Measurements from ENCODE around the gene MT1H. TPM values are rescaled to one million over a fixed set of nuclear protein-coding genes. Genes with fewer than 3 reads are reported as not detected.
A peak's percentile ranks its signal among the peaks of the same experiment; 100 is the strongest.

Gene MT1H
- total and polyA plus RNA-seq, 8 donors = 33.8 to 219 (median 77.8) TPM; not detected in 4

DNA sequence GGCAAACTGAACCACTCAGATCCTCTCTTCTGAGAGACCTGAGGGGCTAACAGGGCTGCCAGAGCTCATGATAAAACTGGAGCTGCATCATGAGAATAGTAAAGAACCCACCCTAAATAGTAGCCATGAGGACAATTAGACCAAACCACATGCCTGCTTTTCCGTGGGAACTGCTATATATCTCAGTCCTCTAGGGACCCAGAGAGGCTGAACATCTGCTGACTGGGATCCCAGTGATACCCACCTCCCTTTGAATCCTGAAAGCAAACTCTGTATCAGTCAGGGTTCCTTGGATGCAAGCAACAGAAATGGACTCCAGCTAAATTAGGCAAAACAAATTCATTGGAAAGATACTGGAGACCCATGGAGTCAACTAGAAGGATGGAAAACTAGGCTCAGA lies 19.1 kb downstream of the MT1H start:
- H3K36me3 ChIP-seq = peaks cover 0 to 11% (median 0%) of the 10 kb centered on the region in 4 donors
- H3K4me3 ChIP-seq = no peak overlapping the region
- intact Hi-C loops (cut with DNase I; ENCODE audit: low total_unique reads) = no loop called here

DNA sequence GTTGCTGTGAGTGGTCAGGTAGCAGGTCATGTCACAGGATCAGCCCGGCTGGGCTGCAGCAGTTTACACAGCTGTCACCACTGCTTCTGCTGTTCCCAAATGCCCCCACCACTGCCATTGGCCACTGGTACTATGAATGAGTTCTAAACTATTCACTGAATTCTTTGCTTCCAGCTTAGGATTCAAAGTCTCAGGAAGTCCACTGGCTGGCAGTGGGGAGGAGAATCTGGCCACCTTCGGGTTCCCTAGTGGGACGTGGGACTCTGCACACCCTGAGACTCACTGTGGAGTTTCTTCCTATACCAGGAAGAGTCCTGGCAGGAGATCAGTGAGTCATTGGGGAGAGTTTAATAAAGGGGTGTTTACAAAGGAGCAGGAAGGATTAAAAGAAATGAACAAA lies 19.6 kb downstream of the MT1H start:
- H3K4me1 ChIP-seq = peaks cover 1 to 16% (median 13%) of the 10 kb centered on the region in 4 donors
- intact Hi-C loops (cut with DNase I; ENCODE audit: low total_unique reads) = no loop called here
- H3K27ac ChIP-seq = peak overlapping the region in 1 of 5 donors; percentile 1

More for the DNA sequence above, 19.1 kb downstream of the MT1H start:
- no peak for DNase-seq
- TF ChIP-seq POLR2AphosphoS5 (IDR thresholded peaks at IDR 0.05) = no peak
- no peak for TF ChIP-seq POLR2A (IDR thresholded peaks at IDR 0.05)
- no peak for TF ChIP-seq EP300 (IDR thresholded peaks at IDR 0.05)
- WGBS, 5 donors = 33 to 61% (median 38%) methylated on average over 1 of the region's 1 CpG
- Histone ChIP-seq H3K27me3 (no peaks in the 10 kb centered on the region), H3K4me1 (peaks cover 5 to 20% (median 17%) of the 10 kb centered on the region in 4 donors), H3K27ac (peak overlapping the region in 1 of 5 donors; percentile 1), H3K9me3 (peaks cover 0 to 11% (median 0%) of the 10 kb centered on the region in 4 donors)

DNA sequence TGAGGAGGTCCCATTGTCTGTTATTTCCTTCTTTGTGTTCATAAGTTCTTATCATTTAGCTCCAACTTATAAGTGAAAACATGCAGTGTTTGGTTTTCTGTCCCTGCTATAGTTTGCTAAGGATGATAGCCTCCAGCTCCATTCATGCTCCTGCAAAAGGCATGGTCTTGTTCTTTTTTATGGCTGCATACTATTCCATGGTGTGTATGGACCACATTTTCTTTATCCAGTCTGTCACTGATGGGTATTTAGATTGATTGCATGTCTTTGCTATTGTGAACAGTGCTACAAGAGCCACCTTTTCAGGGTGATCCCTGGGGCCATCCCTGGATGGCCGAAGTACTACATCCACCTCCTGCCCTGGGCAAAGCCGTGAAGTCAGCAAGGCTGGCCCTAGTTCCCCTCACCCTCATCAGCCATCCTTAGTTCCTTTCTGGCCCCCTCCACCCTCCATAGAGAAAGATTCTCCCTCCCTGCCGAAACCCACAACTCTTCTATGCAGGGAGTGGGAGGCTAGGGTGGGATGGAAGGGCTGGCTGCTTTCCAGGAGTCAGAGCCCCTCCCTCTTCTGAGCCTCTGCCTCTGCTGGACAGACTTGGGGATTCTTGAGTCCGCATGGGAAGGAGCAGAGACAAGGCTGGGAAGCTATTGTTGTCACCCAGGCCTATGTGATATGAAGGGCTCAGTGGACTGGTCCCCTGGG lies 21.0 kb downstream of the MT1H start:
- intact Hi-C loops (cut with DNase I; ENCODE audit: low total_unique reads) = no loop called here
- Histone ChIP-seq H3K4me1 (peaks cover 0 to 5% (median 2%) of the 10 kb centered on the region in 4 donors), H3K36me3 (peaks cover 0 to 11% (median 0%) of the 10 kb centered on the region in 4 donors), H3K9me3 (peaks cover 0 to 11% (median 0%) of the 10 kb centered on the region in 4 donors), H3K27ac (no peak overlapping the region), H3K27me3 (no peaks in the 10 kb centered on the region), H3K4me3 (no peak overlapping the region)
- no peak for DNase-seq
- TF ChIP-seq POLR2A (IDR thresholded peaks at IDR 0.05) = no peak
- TF ChIP-seq, protein P1, sequence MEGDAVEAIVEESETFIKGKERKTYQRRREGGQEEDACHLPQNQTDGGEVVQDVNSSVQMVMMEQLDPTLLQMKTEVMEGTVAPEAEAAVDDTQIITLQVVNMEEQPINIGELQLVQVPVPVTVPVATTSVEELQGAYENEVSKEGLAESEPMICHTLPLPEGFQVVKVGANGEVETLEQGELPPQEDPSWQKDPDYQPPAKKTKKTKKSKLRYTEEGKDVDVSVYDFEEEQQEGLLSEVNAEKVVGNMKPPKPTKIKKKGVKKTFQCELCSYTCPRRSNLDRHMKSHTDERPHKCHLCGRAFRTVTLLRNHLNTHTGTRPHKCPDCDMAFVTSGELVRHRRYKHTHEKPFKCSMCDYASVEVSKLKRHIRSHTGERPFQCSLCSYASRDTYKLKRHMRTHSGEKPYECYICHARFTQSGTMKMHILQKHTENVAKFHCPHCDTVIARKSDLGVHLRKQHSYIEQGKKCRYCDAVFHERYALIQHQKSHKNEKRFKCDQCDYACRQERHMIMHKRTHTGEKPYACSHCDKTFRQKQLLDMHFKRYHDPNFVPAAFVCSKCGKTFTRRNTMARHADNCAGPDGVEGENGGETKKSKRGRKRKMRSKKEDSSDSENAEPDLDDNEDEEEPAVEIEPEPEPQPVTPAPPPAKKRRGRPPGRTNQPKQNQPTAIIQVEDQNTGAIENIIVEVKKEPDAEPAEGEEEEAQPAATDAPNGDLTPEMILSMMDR (IDR thresholded peaks at IDR 0.05) = no peak
- no peak for TF ChIP-seq POLR2AphosphoS5 (IDR thresholded peaks at IDR 0.05)
- 67 to 96% (median 86%) methylated on average over 4 of the region's 4 CpGs for WGBS, 5 donors

More for the DNA sequence above, 19.6 kb downstream of the MT1H start:
- Histone ChIP-seq H3K9me3 (peaks cover 0 to 11% (median 0%) of the 10 kb centered on the region in 4 donors), H3K4me3 (no peak overlapping the region), H3K36me3 (peaks cover 0 to 11% (median 0%) of the 10 kb centered on the region in 4 donors), H3K27me3 (no peaks in the 10 kb centered on the region)
- DNase-seq = no peak
- TF ChIP-seq POLR2AphosphoS5 (IDR thresholded peaks at IDR 0.05) (no peak), EP300 (IDR thresholded peaks at IDR 0.05) (no peak), POLR2A (IDR thresholded peaks at IDR 0.05) (no peak)
- TF ChIP-seq, protein P1 (IDR thresholded peaks at IDR 0.05) = no peak
- WGBS, 5 donors = 47 to 69% (median 56%) methylated on average over 3 of the region's 3 CpGs

DNA sequence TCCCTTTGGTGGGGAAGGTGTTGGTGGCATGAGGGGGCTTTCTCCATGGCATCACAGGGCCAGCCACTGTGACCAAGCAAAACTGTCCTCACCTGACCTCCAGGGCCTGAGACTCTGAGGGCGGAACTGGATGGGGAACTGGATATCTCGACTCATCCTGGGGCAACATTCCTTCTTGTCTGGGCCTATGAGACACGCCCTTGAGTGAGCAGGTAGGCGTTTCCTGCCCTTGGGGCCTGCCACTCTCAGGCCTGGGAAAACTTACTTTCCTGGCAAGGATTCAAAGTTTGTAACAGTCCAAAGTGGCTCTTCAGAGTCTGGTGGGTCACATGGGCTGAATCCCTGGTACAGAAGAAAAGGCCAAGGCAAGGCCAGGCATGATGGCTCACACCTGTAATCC lies 22.3 kb downstream of the MT1H start:
- Histone ChIP-seq H3K27me3 (no peaks in the 10 kb centered on the region), H3K4me1 (peaks cover 0 to 5% (median 2%) of the 10 kb centered on the region in 4 donors), H3K9me3 (peaks cover 0 to 3% (median 0%) of the 10 kb centered on the region in 4 donors), H3K36me3 (peaks cover 0 to 1% (median 0%) of the 10 kb centered on the region in 4 donors), H3K27ac (no peak overlapping the region), H3K4me3 (no peak overlapping the region)
- DNase-seq = peak in 1 of 2 donors; percentile 78
- intact Hi-C loops (cut with DNase I; ENCODE audit: low total_unique reads) = no loop called here
- TF ChIP-seq EP300 (IDR thresholded peaks at IDR 0.05) (no peak), POLR2A (IDR thresholded peaks at IDR 0.05) (no peak), POLR2AphosphoS5 (IDR thresholded peaks at IDR 0.05) (no peak)
- TF ChIP-seq, protein P1 (IDR thresholded peaks at IDR 0.05) = no peak
- WGBS, 5 donors = 23 to 81% (median 40%) methylated on average over 4 of the region's 4 CpGs
